Testis (tissue), 3 donors: Measurements from ENCODE around the gene YPEL1. TPM values are rescaled to one million over a fixed set of nuclear protein-coding genes. Genes with fewer than 3 reads are reported as not detected.

Experiments used
- DNase-seq: peaks from one replicate; pipeline ENCODE4 v3.0.0-alpha.2; 2019
- H3K27ac ChIP-seq, 2 donors: fragments of 200-600 bp; sonication (generic); one replicate each; pipeline ENCODE4 v1.5.1; 2019
- H3K27me3 ChIP-seq: fragments of 200-600 bp; sonication (generic); one replicate; pipeline ENCODE4 v1.5.1; 2019
- H3K36me3 ChIP-seq: fragments of 200-600 bp; sonication (generic); one replicate; pipeline ENCODE4 v1.5.1; 2017; ENCODE audit warnings: low read depth; ENCODE audit errors: missing control alignments
- H3K4me1 ChIP-seq: fragments of 200-600 bp; sonication (generic); one replicate; pipeline ENCODE4 v1.5.1; 2019
- H3K4me3 ChIP-seq, 2 donors: fragments of 200-600 bp; sonication (generic); one replicate each; pipeline ENCODE4 v1.5.1; 2017 to 2019
- H3K9me3 ChIP-seq: fragments of 200-600 bp; sonication (generic); one replicate; pipeline ENCODE4 v1.5.1; 2017
- CTCF ChIP-seq, 3 experiments: fragments of 450-650 bp in 2 of 3; fragments of 200-600 bp in 1 of 3; sonication (generic) in 1 of 3; IDR thresholded peaks; one replicate each; pipeline ENCODE4 v1.5.1; 2016 to 2019; ENCODE audit warnings: antibody characterized with exemption in 3 of 3, mild to moderate bottlenecking in 2 of 3, moderate library complexity in 1 of 3
- POLR2A ChIP-seq: fragments of 450-650 bp; IDR thresholded peaks from one replicate; pipeline ENCODE4 v1.6.1; 2017; ENCODE audit warnings: antibody characterized with exemption, mild to moderate bottlenecking, moderate library complexity
- WGBS, 2 donors: methylation state at CpG; one replicate each; pipeline ENCODE4 v1.1.5; 2018; 5-methylcytosine and 5-hydroxymethylcytosine counted together
- intact Hi-C: fragments of 100-400 bp; cut with DNase I; formaldehyde crosslinking; loops from one replicate; pipeline ENCODE4 v1.15.1; 2023; ENCODE audit warnings: low total_unique reads
- polyA plus RNA-seq: library from polyadenylated mRNA; stranded (reverse); fragments of 350-450 nt; fragmentation: Illumina TruSeq; extraction: RNeasy Lipid Tissue Mini Kit (QIAGEN cat#74804); gene quantifications from one replicate; pipeline ENCODE4 v1.2.3, GENCODE V29; 2014; ENCODE audit warnings: low read depth, low replicate concordance; ENCODE audit not compliant: insufficient read depth
- total RNA-seq, 2 donors: library from RNA; depleted of rRNA; stranded (reverse); fragments of >200 nt; gene quantifications; one replicate each; pipeline ENCODE4 v1.2.3, GENCODE V29; 2016

Gene YPEL1
- total and polyA plus RNA-seq, 3 donors from 2014 or later, result 83.6 to 169 (median 168) TPM

- TF ChIP-seq POLR2A, result no peak
- no peak for TF ChIP-seq CTCF (IDR thresholded peaks at IDR 0.05)
- no peaks in the 10 kb centered on the region for H3K36me3 ChIP-seq
- no peak overlapping the region for H3K27ac ChIP-seq
- no peak overlapping the region for H3K4me3 ChIP-seq
- H3K27me3 ChIP-seq, result no peaks in the 10 kb centered on the region
- 95 to 96% methylated on average over 6 to 7 of the region's 7 CpGs for WGBS, 2 donors
- H3K9me3 ChIP-seq, result no peaks in the 10 kb centered on the region
- no peak for DNase-seq
- H3K4me1 ChIP-seq, result no peaks in the 10 kb centered on the region
- intact Hi-C loops, result no loop called here
These were observed 52.2 kb downstream of the YPEL1 start for GRCh38 chr22:21683401-21683811.

GRCh38 chr22:21682385-21683175, 53.0 kb downstream of the YPEL1 start:
- H3K27ac ChIP-seq, result no peak overlapping the region
- H3K4me3 ChIP-seq, result no peak overlapping the region
- no peaks in the 10 kb centered on the region for H3K9me3 ChIP-seq
- WGBS, 2 donors, result 89 to 91% methylated on average over 8 to 20 of the region's 20 CpGs
- no peaks in the 10 kb centered on the region for H3K36me3 ChIP-seq
- no peak for TF ChIP-seq CTCF (IDR thresholded peaks at IDR 0.05)
- TF ChIP-seq POLR2A, result no peak
- no peaks in the 10 kb centered on the region for H3K27me3 ChIP-seq
- intact Hi-C loops, result no loop called here
- H3K4me1 ChIP-seq, result no peaks in the 10 kb centered on the region
- DNase-seq, result no peak

- Histone ChIP-seq H3K9me3 (no peaks in the 10 kb centered on the region), H3K36me3 (no peaks in the 10 kb centered on the region), H3K27ac (no peak overlapping the region), H3K4me3 (no peak overlapping the region), H3K4me1 (no peaks in the 10 kb centered on the region), H3K27me3 (no peaks in the 10 kb centered on the region)
- 83 to 88% methylated on average over 11 to 24 of the region's 24 CpGs for WGBS, 2 donors
- TF ChIP-seq POLR2A, result no peak
- TF ChIP-seq CTCF (IDR thresholded peaks at IDR 0.05), result no peak
- intact Hi-C loops, result no loop called here
- no peak for DNase-seq
These were observed 53.8 kb downstream of the YPEL1 start for GRCh38 chr22:21681566-21682370.

- Histone ChIP-seq H3K4me3 (no peak overlapping the region), H3K27ac (no peak overlapping the region), H3K27me3 (no peaks in the 10 kb centered on the region), H3K36me3 (no peaks in the 10 kb centered on the region), H3K9me3 (no peaks in the 10 kb centered on the region), H3K4me1 (no peaks in the 10 kb centered on the region)
- DNase-seq, result no peak
- intact Hi-C loops, result no loop called here
- TF ChIP-seq POLR2A, result no peak
- no peak for TF ChIP-seq CTCF (IDR thresholded peaks at IDR 0.05)
- WGBS, 2 donors, result 92 to 94% methylated on average over 9 to 21 of the region's 21 CpGs
These were observed 54.6 kb downstream of the YPEL1 start for GRCh38 chr22:21680830-21681565.
